AG04450 (cell line): ENCODE data around the gene LCE3E. TPM values are rescaled to one million over a fixed set of nuclear protein-coding genes. Genes with fewer than 3 reads are reported as not detected.
"Not testable (repeated sequence)": the region's sequence is repeated elsewhere in the genome, so short reads cannot be mapped to it uniquely, and the experiment has no call there.

Experiments
- CTCF ChIA-PET: fragments of 300-600, 350-600 bp; formaldehyde crosslinking; extraction: SDS; loops from one replicate; lab custom pipeline; 2022; ENCODE audit warnings: antibody characterized with exemption, inconsistent platforms; lab: Charles Lee
- POLR2A ChIA-PET: fragments of 350-600 bp; formaldehyde crosslinking; extraction: SDS; loops from one replicate; lab custom pipeline; 2021; ENCODE audit warnings: antibody characterized with exemption, inconsistent platforms; lab: Yijun Ruan, JAX
- DNase-seq: peaks from one replicate; pipeline ENCODE4 v3.0.0-alpha.2; 2011; ENCODE audit warnings: low read depth, low spot score
- H3K27ac ChIP-seq: one replicate; pipeline ENCODE4 v1.5.1; 2012; ENCODE audit warnings: low read depth, low read length, control low read depth
- H3K27me3 ChIP-seq: one replicate; pipeline ENCODE4 v1.6.0; 2012; ENCODE audit warnings: low read length; ENCODE audit not compliant: control insufficient read depth, insufficient read depth
- H3K4me3 ChIP-seq: 2 replicates; pipeline ENCODE4 v1.5.1; 2011; ENCODE audit warnings: mild to moderate bottlenecking, low read depth, low read length, control low read depth
- H3K9me3 ChIP-seq: 2 replicates; pipeline ENCODE4 v1.5.1; 2012; ENCODE audit warnings: low read length; ENCODE audit not compliant: control insufficient read depth, insufficient read depth
- polyA plus RNA-seq: library from polyadenylated mRNA; depleted of rRNA; stranded (reverse); fragments of >200 nt; gene quantifications from 2 replicates; pipeline ENCODE4 v1.2.3, GENCODE V29; 2011
- TF ChIP-seq, protein P1 (sequence below): IDR thresholded peaks from 2 replicates; pipeline ENCODE4 v1.5.1; 2011; ENCODE audit warnings: low read depth, low read length, control low read depth, inconsistent platforms

The LCE3E gene
- polyA plus RNA-seq, 1 experiment: not detected

DNA sequence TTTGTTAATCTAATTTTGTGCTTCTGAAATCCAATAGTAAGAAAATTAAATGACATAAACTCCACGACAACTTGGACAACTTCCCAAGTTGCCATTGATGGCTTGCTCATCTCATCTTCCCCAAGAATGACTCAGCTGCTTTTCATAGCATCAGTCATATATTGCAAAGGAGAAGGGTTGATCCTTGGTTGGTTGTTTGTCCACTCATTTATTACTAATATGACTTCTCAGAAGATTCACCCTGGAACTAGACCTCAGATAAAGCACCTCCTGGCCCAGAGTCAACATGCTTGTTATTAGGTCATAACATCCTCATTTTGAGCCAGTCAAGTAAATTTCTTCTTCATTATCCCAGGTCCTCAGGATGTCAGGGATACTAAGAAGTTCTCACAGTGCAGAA, 16.1 kb upstream of the LCE3E start:
- no peaks in the 10 kb centered on the region for H3K27me3 ChIP-seq
- H3K9me3 ChIP-seq: peaks cover 26% of the 10 kb centered on the region
- ChIA-PET POLR2A (no interaction called here), CTCF (no interaction called here)
- TF ChIP-seq, protein P1, sequence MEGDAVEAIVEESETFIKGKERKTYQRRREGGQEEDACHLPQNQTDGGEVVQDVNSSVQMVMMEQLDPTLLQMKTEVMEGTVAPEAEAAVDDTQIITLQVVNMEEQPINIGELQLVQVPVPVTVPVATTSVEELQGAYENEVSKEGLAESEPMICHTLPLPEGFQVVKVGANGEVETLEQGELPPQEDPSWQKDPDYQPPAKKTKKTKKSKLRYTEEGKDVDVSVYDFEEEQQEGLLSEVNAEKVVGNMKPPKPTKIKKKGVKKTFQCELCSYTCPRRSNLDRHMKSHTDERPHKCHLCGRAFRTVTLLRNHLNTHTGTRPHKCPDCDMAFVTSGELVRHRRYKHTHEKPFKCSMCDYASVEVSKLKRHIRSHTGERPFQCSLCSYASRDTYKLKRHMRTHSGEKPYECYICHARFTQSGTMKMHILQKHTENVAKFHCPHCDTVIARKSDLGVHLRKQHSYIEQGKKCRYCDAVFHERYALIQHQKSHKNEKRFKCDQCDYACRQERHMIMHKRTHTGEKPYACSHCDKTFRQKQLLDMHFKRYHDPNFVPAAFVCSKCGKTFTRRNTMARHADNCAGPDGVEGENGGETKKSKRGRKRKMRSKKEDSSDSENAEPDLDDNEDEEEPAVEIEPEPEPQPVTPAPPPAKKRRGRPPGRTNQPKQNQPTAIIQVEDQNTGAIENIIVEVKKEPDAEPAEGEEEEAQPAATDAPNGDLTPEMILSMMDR: no peak
- DNase-seq: no peak
- H3K27ac ChIP-seq: no peak overlapping the region
- no peak overlapping the region for H3K4me3 ChIP-seq

- peaks cover 26% of the 10 kb centered on the region for H3K9me3 ChIP-seq
- POLR2A ChIA-PET: no interaction called here
- H3K27me3 ChIP-seq: no peaks in the 10 kb centered on the region
- no peak within 1 kb of the TSS for H3K4me3 ChIP-seq
- H3K27ac ChIP-seq: no peak within 1 kb of the TSS
- DNase-seq: no peak
- TF ChIP-seq, protein P1: no peak
- CTCF ChIA-PET: no interaction called here
These were observed 13.9 kb upstream of the LCE3E start, which contains the start of gene LCE3D for GRCh38 chr1:152580433-152580832. TSS of gene LCE3D (minus strand) at chr1:152580516. CDS start at chr1:152579936, 580 bp downstream.

DNA sequence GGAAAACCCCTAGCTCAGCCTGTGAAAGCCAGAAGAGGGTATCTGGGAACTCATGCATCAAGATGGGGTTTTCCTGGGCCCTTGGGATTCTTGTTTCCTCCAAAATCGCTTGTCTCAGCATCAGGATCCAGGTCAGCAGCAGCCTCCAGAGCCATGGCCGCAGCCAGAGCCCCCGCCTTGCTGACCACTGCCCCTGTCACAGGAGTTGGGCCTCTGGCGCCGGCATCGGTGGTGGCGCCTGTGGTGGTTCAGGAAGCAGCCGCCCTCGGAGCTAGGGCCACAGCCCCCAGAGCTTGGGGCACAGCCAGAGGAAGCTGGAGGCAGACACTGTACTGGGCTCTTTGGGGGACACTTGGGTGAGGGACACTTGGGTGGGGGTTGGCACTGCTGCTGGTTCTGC, 12.9 kb upstream of the LCE3E start:
- POLR2A ChIA-PET, CTCF ChIA-PET, H3K4me3 ChIP-seq, H3K27me3 ChIP-seq, DNase-seq, H3K27ac ChIP-seq: not testable (repeated sequence)
- peaks cover 19% of the 10 kb centered on the region for H3K9me3 ChIP-seq

- Histone ChIP-seq H3K9me3 (peaks cover 19% of the 10 kb centered on the region), H3K4me3 (no peak overlapping the region), H3K27ac (no peak overlapping the region), H3K27me3 (no peaks in the 10 kb centered on the region)
- ChIA-PET CTCF (no interaction called here), POLR2A (no interaction called here)
- no peak for DNase-seq
- TF ChIP-seq, protein P1: no peak
These were observed 10.6 kb upstream of the LCE3E start for GRCh38 chr1:152577168-152577567.

GRCh38 chr1:152565535-152566215, 905 bp downstream of the LCE3E start:
- Histone ChIP-seq H3K27ac (no peak overlapping the region), H3K9me3 (peaks cover 23% of the 10 kb centered on the region), H3K4me3 (no peak overlapping the region), H3K27me3 (no peaks in the 10 kb centered on the region)
- DNase-seq: no peak
- TF ChIP-seq, protein P1: no peak
- CTCF ChIA-PET: no interaction called here
- POLR2A ChIA-PET: no interaction called here
